Effector CD8-positive, alpha-beta T cell (primary cell): ENCODE data around the gene TAF10.

ENCODE experiments used
- DNase-seq: peaks from one replicate; lab custom pipeline; 2025; lab: John Stamatoyannopoulos, UW

Gene TAF10

GRCh38 chr11:6583584-6583983, 28.4 kb downstream of the TAF10 start:
- no peak for DNase-seq

DNA sequence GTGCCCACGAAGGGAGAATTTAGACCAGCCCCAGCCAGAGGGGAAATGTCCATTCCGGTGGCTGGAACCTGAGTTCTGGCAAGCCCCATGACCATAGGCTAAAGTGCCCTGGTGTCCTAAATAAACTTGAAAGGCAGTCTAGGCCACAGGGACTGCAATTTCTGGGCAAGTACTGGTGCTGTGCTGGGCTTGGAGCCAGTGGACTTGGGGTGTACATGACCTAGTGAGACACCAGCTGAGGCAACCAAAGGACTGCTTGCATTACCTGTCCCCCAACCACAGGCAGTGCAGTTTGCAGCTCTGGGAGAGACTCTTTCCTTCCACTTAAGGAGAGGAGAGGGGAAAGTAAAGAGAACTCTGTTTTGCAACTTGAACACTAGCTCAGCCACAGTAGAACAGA, 32.3 kb downstream of the TAF10 start:
- no peak for DNase-seq

DNA sequence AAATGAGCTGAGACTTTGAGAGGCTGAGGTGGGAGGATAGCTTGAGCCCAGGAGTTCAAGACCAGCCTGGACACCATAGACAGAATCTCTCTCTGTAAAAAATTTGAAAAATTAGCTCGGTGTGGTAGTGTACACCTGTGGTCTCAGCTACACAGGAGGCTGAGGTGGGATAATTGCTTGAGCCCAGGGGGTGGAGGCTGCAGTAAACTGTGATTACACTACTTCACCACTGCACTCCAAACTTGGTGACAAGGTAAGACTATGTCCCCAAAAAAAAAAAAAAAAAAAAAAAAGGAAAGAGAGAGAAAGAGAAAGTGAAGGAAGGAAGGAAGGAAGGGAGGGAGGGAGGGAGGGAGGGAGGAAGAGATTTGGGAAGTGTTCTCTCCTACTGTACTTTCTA, 33.9 kb downstream of the TAF10 start:
- DNase-seq: no peak

- DNase-seq: no peak
Measured at GRCh38 chr11:6576471-6577373, 35.3 kb downstream of the TAF10 start.

DNA sequence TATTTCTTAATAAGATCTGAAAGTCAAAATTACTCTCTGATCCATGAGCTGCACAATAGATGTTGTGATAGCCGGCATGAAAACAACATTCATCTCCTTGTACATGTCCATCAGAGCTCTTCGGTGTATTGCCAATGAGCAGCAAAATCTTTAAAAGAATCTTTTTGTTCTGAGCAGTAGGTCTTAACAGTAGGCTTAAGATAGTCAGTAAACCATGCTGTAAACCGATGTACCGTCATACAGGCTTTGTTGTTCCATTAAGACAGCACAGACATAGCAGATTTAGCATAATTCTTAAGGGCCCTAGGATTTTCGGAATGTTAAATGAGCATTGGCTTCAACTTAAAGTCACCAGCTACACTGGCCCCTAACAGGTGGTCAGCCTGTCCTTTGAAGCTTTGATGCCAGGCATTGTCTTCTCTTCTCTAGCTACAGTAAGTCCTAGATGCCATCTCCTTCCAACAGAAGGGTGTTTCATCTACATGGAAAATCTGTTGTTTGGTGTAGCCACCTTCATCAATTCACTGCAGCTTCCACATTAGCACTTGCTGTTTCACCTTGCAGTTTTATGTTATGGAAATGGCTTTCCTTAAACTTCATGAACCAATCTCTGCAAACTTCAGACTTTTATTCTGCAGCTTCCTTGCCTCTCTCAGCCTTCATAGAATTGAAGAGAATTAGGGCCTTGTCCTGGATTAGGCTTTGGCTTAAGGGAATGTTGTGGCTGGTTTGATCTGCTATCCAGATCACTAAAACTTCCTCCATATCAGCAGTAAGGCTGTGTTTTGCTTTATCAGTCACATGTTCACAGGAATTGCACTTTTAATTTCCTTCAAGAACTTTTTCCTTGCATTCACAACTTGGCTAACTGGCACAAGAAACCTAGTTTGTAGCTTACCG, 37.0 kb downstream of the TAF10 start:
- DNase-seq: no peak

GRCh38 chr11:6572215-6572614, 39.8 kb downstream of the TAF10 start:
- no peak for DNase-seq

- DNase-seq: no peak
Measured at GRCh38 chr11:6571434-6572008, 40.5 kb downstream of the TAF10 start.

DNA sequence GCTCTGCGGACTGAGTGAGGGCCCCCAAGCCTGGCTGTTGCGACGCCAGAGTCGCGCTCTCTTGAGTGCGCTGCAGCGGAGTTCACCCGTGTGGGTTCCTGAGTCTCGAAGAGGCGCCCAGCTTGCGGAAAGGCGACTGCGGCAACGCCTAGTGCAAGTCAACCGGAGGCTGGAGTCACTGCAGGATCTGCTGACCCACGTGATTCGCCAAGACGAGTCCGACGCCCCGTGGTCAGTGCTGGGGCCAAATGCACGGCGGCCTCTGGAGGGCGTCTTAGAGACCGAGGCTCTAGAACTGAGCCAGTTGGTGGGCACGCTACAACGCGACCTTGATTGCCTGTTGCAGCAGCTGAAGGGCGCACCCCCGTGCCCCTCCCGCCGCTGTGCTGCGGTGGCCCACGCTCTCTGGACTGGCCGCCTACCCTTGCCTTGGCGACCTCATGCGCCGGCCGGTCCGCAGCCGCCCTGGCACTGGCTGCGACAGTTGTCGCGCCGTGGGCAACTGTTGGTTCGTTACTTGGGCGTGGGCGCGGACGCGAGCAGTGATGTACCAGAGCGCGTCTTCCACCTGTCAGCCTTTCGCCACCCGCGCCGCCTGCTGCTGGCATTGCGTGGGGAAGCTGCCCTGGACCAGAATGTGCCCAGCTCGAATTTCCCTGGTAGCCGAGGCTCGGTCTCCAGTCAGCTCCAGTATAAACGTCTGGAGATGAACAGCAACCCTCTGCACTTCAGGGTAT, 41.2 kb downstream of the TAF10 start:
- DNase-seq: no peak

- DNase-seq: no peak
Measured at GRCh38 chr11:6569706-6570105, 42.3 kb downstream of the TAF10 start.

DNA sequence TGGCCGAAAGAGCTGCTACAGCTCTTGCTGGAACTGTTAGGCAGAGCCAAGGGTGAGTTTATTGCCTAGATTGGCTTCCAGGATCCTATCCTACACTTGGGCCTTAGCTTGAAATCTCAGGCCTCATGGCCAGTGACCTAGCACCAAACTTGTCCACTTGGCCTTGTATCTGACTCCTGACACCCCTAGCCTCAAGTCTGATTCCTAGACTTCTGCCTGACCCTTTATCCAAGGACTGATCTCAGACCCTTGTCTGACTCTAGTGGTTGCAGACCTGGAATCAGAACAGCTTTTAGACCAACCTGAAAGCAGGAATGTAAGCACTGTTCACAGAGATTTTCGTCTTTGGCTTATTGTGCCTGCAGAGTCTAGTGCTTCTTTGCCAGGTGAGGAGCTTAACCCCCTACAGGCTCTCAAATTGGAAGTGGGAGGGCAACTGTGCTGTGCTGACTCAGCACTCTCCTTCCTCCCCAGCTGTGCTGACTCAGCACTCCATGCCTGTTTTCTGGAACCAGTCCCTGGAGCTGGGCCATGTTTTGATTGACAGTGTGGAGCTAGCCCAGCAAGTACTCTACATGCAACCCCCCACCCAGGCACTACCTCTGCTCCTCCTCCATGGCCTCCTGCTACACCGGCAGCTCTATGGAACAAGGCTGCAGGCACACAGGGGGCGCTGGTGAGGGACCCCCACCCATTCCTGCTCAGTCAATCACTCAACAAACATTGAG, 43.7 kb downstream of the TAF10 start:
- no peak for DNase-seq

DNA sequence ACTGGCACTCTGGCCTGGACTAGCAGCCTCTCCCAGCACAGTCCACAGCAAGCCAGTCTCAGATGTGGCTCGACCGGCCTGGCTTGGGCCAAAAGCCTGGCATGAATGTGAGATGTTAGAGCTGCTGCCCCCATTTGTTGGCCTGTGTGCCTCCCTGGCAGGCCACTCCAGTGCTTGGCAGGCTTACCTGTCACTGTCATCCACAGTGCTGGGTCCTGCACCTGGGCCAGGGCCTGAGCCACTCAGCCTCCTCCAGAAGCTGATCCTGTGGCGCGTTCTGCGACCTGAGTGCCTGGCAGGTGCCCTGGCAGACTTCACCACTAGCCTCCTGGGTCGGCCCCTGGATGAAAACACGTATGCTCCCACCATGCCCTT, 44.7 kb downstream of the TAF10 start:
- DNase-seq: no peak

GRCh38 chr11:6566704-6567370, 45.2 kb downstream of the TAF10 start:
- DNase-seq: no peak

DNA sequence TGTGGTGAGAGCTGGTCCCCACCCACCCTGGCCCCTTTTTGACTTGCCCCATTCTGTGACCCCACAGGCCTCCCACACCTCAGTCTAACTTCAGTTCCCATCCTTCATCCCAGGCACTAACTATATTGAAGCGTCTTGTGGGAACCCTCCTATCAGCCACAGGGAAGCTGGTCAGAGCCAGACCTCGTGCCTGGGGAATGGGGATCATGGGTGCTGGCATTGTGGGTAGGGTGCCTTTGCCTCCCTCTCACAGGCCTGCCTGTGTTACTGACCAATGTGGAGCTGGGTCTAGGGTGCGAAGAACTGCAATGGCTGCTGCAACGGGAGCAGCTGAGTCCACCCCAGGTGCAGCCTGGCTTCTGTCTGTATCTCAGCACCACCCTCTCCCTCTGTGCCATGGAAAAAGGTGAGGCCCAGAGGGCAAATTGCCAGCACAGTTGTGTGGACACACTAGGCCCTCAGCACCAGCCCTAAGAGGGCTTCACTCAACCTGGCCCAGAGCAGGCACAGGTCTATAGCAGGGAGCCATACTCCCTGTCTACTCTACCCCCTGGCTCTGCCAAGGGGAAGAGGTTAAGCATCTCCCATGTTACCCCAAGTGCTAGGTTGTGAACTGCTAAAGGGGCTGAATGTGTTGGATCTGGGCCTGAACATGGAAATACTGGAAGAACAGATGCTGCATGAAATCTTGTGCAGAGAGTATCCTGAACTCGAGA, 45.9 kb downstream of the TAF10 start:
- DNase-seq: no peak

GRCh38 chr11:6565325-6565724, 46.7 kb downstream of the TAF10 start:
- no peak for DNase-seq

GRCh38 chr11:6563667-6564066, 48.3 kb downstream of the TAF10 start:
- no peak for DNase-seq

DNA sequence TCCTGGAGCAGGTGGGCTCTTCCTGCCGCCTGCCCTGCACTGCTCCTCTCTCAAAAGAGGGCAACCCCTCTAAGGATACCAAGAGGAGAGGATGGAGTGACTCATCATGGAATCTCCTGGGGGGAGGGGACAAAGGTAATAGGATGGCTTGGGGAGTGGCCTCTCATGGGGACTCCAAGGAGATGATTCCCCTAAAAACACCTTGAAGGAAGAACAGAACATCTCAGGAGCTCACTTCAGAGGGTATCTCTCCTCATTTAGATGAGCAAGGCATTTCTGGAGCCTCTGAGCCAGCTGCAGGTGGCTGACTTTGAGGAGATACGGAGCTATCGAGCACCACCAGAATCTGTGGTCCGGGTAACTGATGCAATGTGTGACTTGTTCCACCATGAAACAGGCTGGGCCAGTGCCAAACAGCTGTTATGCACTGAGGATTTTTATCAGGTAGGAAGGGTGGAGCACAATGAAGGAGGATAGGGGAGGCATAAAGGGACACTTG, 48.8 kb downstream of the TAF10 start:
- no peak for DNase-seq

DNA sequence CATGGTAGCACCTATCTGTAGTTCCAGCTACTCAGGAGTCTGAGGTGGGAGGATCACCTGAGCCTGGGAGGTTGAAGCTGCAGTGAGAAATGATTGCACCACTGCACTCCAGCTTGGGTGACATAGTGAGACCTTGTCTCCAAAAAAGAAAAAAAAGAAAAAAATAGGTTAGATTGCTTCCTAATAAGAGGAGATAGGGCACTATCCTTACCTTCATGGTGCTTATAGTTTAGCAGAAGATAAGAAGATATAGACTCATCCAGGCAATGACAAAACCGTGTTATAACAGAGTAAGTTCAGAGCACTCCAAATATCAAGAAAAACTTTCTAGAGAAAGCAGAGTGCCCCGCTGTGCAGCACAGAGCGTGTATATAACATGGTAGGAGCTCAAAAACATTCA, 50.7 kb downstream of the TAF10 start:
- no peak for DNase-seq
